Heart right ventricle (tissue), 16 donors: ENCODE measurements around the gene COL4A2. TPM values are rescaled to one million over a fixed set of nuclear protein-coding genes. Genes with fewer than 3 reads are reported as not detected.

ENCODE experiments used
- ATAC-seq, 8 donors: fragments of 200-7000 bp; cut with Tn5 transposase; one replicate each; pipeline ENCODE4 v1.9.1; 2020; ENCODE audit warnings: mild to moderate bottlenecking in 8 of 8, moderate library complexity in 8 of 8, moderate number of reproducible peaks in 1 of 8
- DNase-seq, 2 donors: peaks; one replicate each; pipeline ENCODE4 v3.0.0-alpha.2; 2020
- H3K27ac ChIP-seq, 10 donors: fragments of 200-600 bp; sonication (generic) in 2 of 10; one replicate each; pipeline versions ENCODE4 v1.5.0 to v1.8.0; 2020 to 2022; ENCODE audit warnings: mild to moderate bottlenecking in 3 of 10
- H3K27me3 ChIP-seq, 7 donors: fragments of 200-600 bp; one replicate each; pipeline ENCODE4 v1.8.0; 2021 to 2022; ENCODE audit warnings: mild to moderate bottlenecking in 2 of 7
- H3K36me3 ChIP-seq, 9 donors: fragments of 200-600 bp; sonication (generic) in 1 of 9; one replicate each; pipeline versions ENCODE4 v1.5.0 to v1.8.0; 2020 to 2022; ENCODE audit warnings: mild to moderate bottlenecking in 2 of 9
- H3K4me1 ChIP-seq, 9 donors: fragments of 200-600 bp; sonication (generic) in 1 of 9; one replicate each; pipeline versions ENCODE4 v1.5.0 to v1.8.0; 2020 to 2022; ENCODE audit warnings: mild to moderate bottlenecking in 4 of 9
- H3K4me3 ChIP-seq, 10 donors: fragments of 200-600 bp; sonication (generic) in 2 of 10; one replicate each; pipeline versions ENCODE4 v1.5.0 to v1.8.0; 2020 to 2022; ENCODE audit warnings: mild to moderate bottlenecking in 7 of 10, moderate library complexity in 2 of 10
- H3K9me3 ChIP-seq, 11 donors: fragments of 200-600 bp in 10 of 11; sonication (generic) in 2 of 11; one replicate each; pipeline versions ENCODE4 v1.5.0 to v1.8.0; 2013 to 2022; ENCODE audit warnings: mild to moderate bottlenecking in 2 of 11, control low read depth in 1 of 11, moderate library complexity in 1 of 11
- WGBS, 2 donors: extraction: QIAGEN DNeasy Blood & Tissue Kit; methylation state at CpG; one replicate each; pipeline ENCODE4 v1.1.7; 2013; ENCODE audit warnings: inconsistent platforms in 1 of 2; 5-methylcytosine and 5-hydroxymethylcytosine counted together
- intact Hi-C, 10 donors: fragments of 100-400 bp; cut with DNase I; formaldehyde crosslinking; loops; one replicate each; pipeline versions ENCODE4 v1.11.1 to v1.14.2; 2022
- polyA plus RNA-seq, 2 donors: library from polyadenylated mRNA; stranded (reverse); fragments of 200-250 nt; gene quantifications; one replicate each; pipeline ENCODE4 v1.2.3, GENCODE V29; 2013
- total RNA-seq, 10 donors: library from RNA; stranded (reverse); fragmentation: NEBNext Ultra II Directional in 3 of 10; extraction: Animal tissue kit (Norgen Biotek cat#: 25700) in 3 of 10; gene quantifications; one replicate each; pipeline versions ENCODE4 v1.2.1 to v1.2.4, GENCODE V29; 2021 to 2023
- TF ChIP-seq, protein P1 (sequence below), 9 donors: fragments of 200-600 bp; sonication (generic) in 2 of 9; IDR thresholded peaks; one replicate each; pipeline versions ENCODE4 v1.5.0 to v1.8.0; 2021 to 2022; ENCODE audit warnings: antibody characterized with exemption in 9 of 9, mild to moderate bottlenecking in 5 of 9, moderate library complexity in 1 of 9
- donor health status: Arrhythmogenic right ventricular cardiomyopathy.
- donor health status: ischemic (EF 13 %, LVEDD 7.1; RV severe dilation, severe dysfunction).
- donor health status: healthy with polysubstance abuse.
- donor health status: DM: no; HTN: yes; CAD: no.
- donor health status: DM: no; HTN: no; CAD: no.
- donor health status: ischemic (EF 25% LVEDD 6.9; RV normal size, moderate dysfunction).
- donor health status: ischemic (EF 25% LVEDD 5.7; RV mildly dilated, moderate dysfunction).
- donor health status: healthy.
- donor health status: DM: yes; HTN: yes; CAD: no.
- donor health status: Ischemic cardiomyopathy.
- donor health status: ischemic (EF 35%, LVEDD 5.7; RV mildly dilated, moderate dysfunction).
- donor health status: nonischemic (EF 11% LVEDD 7.7; RV severe dilation, severe dysfunction).
- donor health status: DM: yes; HTN: yes; CAD: no.
- donor health status: PGD.
- donor health status: ischemic (EF 29% LVEDD 5.4; RV normal size, mild dysfunction).
- donor health status: nonischemic (EF 23%, LVEDD 6.1; RV moderate dilation, normal function).

Gene COL4A2
- total and polyA plus RNA-seq, 12 donors, result 81.7 to 301 (median 128) TPM

DNA sequence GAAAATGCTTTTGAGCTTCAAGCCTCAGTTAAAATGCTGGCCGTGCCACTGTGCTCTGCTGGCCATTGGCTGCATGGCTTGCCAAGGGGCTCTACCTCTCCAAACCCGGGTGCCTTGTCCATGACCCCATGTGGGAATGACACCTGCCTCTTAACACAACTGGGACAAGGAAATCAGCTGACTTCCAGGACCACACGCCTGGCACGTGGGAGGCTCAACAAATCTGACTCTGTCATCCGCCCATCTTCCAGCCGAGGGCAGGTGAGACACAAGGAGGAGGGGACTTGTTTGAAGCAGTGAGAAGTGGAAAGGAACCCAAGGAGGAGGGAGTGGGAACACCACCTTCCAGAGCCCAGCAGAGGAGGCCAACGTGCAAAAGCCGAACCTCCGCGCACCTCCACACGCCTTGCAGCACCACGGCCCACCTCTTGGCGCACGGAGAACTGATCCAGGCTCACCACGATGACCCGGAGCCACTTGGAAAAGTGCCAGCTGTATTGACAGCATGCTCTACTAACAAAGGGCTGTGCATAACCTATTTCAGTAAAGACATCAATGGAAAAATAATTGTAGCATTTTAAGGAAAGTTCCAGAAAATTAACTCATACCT, 38.4 kb upstream of the COL4A2 start:
- TF ChIP-seq, protein P1, sequence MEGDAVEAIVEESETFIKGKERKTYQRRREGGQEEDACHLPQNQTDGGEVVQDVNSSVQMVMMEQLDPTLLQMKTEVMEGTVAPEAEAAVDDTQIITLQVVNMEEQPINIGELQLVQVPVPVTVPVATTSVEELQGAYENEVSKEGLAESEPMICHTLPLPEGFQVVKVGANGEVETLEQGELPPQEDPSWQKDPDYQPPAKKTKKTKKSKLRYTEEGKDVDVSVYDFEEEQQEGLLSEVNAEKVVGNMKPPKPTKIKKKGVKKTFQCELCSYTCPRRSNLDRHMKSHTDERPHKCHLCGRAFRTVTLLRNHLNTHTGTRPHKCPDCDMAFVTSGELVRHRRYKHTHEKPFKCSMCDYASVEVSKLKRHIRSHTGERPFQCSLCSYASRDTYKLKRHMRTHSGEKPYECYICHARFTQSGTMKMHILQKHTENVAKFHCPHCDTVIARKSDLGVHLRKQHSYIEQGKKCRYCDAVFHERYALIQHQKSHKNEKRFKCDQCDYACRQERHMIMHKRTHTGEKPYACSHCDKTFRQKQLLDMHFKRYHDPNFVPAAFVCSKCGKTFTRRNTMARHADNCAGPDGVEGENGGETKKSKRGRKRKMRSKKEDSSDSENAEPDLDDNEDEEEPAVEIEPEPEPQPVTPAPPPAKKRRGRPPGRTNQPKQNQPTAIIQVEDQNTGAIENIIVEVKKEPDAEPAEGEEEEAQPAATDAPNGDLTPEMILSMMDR (IDR thresholded peaks at IDR 0.05), result no peak
- H3K27ac ChIP-seq, result peak overlapping the region in 2 of 10 donors; percentile 38 to 52

DNA sequence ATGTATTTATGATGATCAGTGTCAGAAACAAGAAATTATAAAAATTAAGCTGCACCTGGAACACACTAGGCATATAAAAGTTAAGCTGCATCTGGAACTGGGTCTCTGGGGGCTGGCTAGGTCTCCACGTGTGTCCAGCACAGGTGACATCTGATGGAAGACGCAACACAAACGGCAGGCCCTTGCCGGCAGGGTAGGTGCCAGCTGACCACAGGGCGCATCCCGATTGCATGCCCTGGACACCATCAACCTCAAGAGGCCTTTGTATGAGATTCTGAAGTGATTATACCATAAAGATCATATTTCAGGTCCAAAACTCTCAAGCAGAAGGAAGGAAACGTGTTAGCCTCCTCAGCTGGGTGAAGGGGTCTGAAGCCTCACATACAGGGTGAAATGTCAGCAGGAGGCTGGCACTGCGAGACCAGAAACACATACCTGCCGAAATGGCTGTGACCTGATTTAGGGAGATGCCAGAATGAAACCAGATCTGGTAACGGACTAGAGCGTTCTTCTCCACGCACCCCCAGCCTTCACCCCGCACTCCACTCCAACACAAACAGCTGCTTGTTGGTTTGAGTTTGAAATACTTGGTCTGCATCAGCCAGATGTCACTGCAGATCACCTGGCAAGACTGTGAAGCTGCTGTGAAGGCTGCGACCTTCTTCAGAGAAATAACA, 37.4 kb upstream of the COL4A2 start:
- Histone ChIP-seq H3K36me3 (peaks cover 0 to 29% (median 0%) of the 10 kb centered on the region in 9 donors), H3K4me3 (no peak overlapping the region), H3K27me3 (no peaks in the 10 kb centered on the region), H3K9me3 (no peaks in the 10 kb centered on the region), H3K4me1 (peaks cover 25 to 99% (median 75%) of the 10 kb centered on the region in 9 donors), H3K27ac (peak overlapping the region in 1 of 10 donors; percentile 21)
- 79 to 82% methylated on average over 14 of the region's 14 CpGs for WGBS, 2 donors
- DNase-seq (no peak), ATAC-seq (no peak)
- intact Hi-C loops, result loop anchor here in 3 of 10 donors (5.0 kb wide), 2 partner anchors 33 to 38 kb away; partner anchors contain the start of genes COL4A1 (in 1 of the 3) and COL4A2 (in 1 of the 3)
- TF ChIP-seq, protein P1 (IDR thresholded peaks at IDR 0.05), result no peak

More for the DNA sequence above, 38.4 kb upstream of the COL4A2 start:
- WGBS, 2 donors, result 72 to 74% methylated on average over 16 of the region's 16 CpGs
- peaks cover 0 to 29% (median 0%) of the 10 kb centered on the region in 9 donors for H3K36me3 ChIP-seq
- H3K4me3 ChIP-seq, result no peak overlapping the region
- no peak for ATAC-seq
- no peaks in the 10 kb centered on the region for H3K27me3 ChIP-seq
- intact Hi-C loops, result loop anchor here in 2 of 10 donors (5.0 kb wide), 1 partner anchor 34 kb away; no protein-coding TSS in a partner anchor
- no peaks in the 10 kb centered on the region for H3K9me3 ChIP-seq
- peaks cover 25 to 99% (median 82%) of the 10 kb centered on the region in 9 donors for H3K4me1 ChIP-seq
- no peak for DNase-seq

DNA sequence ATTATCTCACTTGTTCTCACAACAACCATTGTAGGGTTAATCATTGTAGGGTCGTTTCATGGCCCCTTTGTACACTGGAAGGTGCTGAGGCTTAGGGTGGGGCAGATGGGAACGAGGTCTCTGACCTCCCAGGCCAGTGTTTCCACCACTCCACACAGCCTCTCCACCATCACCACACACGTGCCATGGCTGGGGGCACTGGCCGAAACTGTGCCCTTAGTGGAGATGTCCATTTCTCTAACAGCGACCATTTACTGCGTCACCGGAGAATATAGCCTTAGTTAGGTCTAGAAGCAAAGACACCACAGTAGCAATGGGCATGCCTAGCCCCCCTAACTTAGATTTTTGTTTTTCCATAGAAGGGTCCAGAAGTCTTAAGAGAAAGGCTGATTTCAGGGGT, 36.6 kb upstream of the COL4A2 start:
- peak overlapping the region in 4 of 10 donors; percentile 17 to 56 (median 47) for H3K27ac ChIP-seq

DNA sequence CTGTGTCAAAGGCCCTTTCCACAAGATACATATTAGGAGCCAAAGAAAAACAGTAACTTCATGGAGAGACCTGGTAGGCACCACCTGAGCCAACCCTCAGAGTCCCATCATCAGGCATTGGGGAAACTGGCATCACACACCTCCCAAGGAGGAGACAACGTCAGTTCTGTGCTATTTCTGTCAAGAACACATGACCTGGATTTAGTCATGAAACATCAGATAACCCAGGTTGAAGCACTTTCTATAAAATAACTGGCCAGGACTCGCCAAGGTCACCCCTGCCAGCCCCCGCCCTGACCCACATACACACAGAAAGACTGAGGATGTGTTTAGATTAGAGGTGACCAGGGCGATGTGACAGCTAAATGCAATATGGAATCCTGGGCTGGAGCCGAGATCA, 35.8 kb upstream of the COL4A2 start:
- ATAC-seq (peak in 4 of 8 donors; percentile 32 to 57 (median 45)), DNase-seq (no peak)
- no peaks in the 10 kb centered on the region for H3K27me3 ChIP-seq
- no peak overlapping the region for H3K4me3 ChIP-seq
- peaks cover 0 to 24% (median 0%) of the 10 kb centered on the region in 9 donors for H3K36me3 ChIP-seq
- intact Hi-C loops, result loop anchor here in 1 of 10 donors (5.0 kb wide), 1 partner anchor 36 kb away; the partner anchor contains the start of genes COL4A1 and COL4A2
- TF ChIP-seq, protein P1 (IDR thresholded peaks at IDR 0.05), result no peak
- H3K27ac ChIP-seq, result peak overlapping the region in 4 of 10 donors; percentile 17 to 56 (median 47)
- WGBS, 2 donors, result 53 to 59% methylated on average over 5 of the region's 5 CpGs
- peaks cover 21 to 99% (median 73%) of the 10 kb centered on the region in 9 donors for H3K4me1 ChIP-seq
- no peaks in the 10 kb centered on the region for H3K9me3 ChIP-seq

More for the DNA sequence above, 36.6 kb upstream of the COL4A2 start:
- Histone ChIP-seq H3K9me3 (no peaks in the 10 kb centered on the region), H3K4me3 (no peak overlapping the region), H3K36me3 (peaks cover 0 to 26% (median 0%) of the 10 kb centered on the region in 9 donors), H3K27me3 (no peaks in the 10 kb centered on the region), H3K4me1 (peaks cover 25 to 99% (median 75%) of the 10 kb centered on the region in 9 donors)
- no peak for ATAC-seq
- 82 to 85% methylated on average over 7 of the region's 7 CpGs for WGBS, 2 donors
- TF ChIP-seq, protein P1 (IDR thresholded peaks at IDR 0.05), result no peak
- intact Hi-C loops, result loop anchor here in 1 of 10 donors (5.0 kb wide), 1 partner anchor 37 kb away; the partner anchor contains the start of genes COL4A1 and COL4A2
- DNase-seq, result no peak
